DND-41 (cell line): Measurements from ENCODE around the gene VWF.

Source experiments
- ATAC-seq: fragments of 200-7000 bp; cut with Tn5 transposase; 3 replicates; pipeline ENCODE4 v1.9.1; 2021; ENCODE audit warnings: low read depth; ENCODE audit not compliant: insufficient read depth
- DNase-seq: peaks from one replicate; pipeline ENCODE4 v3.0.0-alpha.2; 2020
- H2AFZ ChIP-seq: 2 replicates; pipeline ENCODE4 v1.6.0; 2012; ENCODE audit warnings: low read depth, low read length
- H3K27ac ChIP-seq: 2 replicates; pipeline ENCODE4 v1.5.1; 2012; ENCODE audit warnings: low read length, inconsistent platforms
- H3K27me3 ChIP-seq: fragments of 200-600 bp; sonication (generic); 2 replicates; pipeline ENCODE4 v1.6.0; 2012; ENCODE audit warnings: low read length, mild to moderate bottlenecking, inconsistent platforms; ENCODE audit not compliant: insufficient read depth, poor library complexity
- H3K36me3 ChIP-seq: 2 replicates; pipeline ENCODE4 v1.5.1; 2012; ENCODE audit warnings: low read length, inconsistent platforms; ENCODE audit not compliant: insufficient read depth
- H3K4me1 ChIP-seq: 2 replicates; pipeline ENCODE4 v1.5.1; 2012; ENCODE audit warnings: mild to moderate bottlenecking, low read length; ENCODE audit not compliant: insufficient read depth
- H3K4me2 ChIP-seq: 2 replicates; pipeline ENCODE4 v1.6.0; 2012; ENCODE audit warnings: mild to moderate bottlenecking, moderate library complexity, low read length, inconsistent platforms; ENCODE audit not compliant: insufficient read depth
- H3K4me3 ChIP-seq, 2 experiments: fragments of 200-600 bp in 1 of 2; shearing (Covaris generic) in 1 of 2; 2 replicates each; pipeline ENCODE4 v1.5.1; 2012 to 2016; ENCODE audit warnings: inconsistent platforms in 2 of 2, low read length in 2 of 2, mild to moderate bottlenecking in 2 of 2, low read depth in 1 of 2, moderate library complexity in 1 of 2
- H3K79me2 ChIP-seq: 2 replicates; pipeline ENCODE4 v1.6.0; 2012; ENCODE audit warnings: low read length, inconsistent platforms; ENCODE audit not compliant: insufficient read depth
- H3K9ac ChIP-seq: 2 replicates; pipeline ENCODE4 v1.6.0; 2012; ENCODE audit warnings: low read depth, mild to moderate bottlenecking, inconsistent platforms, low read length, moderate library complexity
- H3K9me3 ChIP-seq: 2 replicates; pipeline ENCODE4 v1.5.1; 2012; ENCODE audit warnings: low read length, moderate library complexity, mild to moderate bottlenecking, inconsistent platforms; ENCODE audit not compliant: insufficient read depth, severe bottlenecking
- H4K20me1 ChIP-seq: 2 replicates; pipeline ENCODE4 v1.6.0; 2012; ENCODE audit warnings: low read length; ENCODE audit not compliant: insufficient read depth
- CTCF ChIP-seq: IDR thresholded peaks from 2 replicates; pipeline ENCODE4 v1.5.1; 2012; ENCODE audit warnings: borderline replicate concordance, low read length, moderate library complexity, mild to moderate bottlenecking; ENCODE audit not compliant: poor library complexity, severe bottlenecking; ENCODE audit errors: extremely low read depth
- EZH2 ChIP-seq: IDR thresholded peaks from 3 replicates; pipeline ENCODE4 v1.6.1; 2012; ENCODE audit warnings: borderline replicate concordance, low read depth, mild to moderate bottlenecking, moderate library complexity, low read length, inconsistent platforms; ENCODE audit not compliant: severe bottlenecking

Gene VWF

GRCh38 chr12:6158749-6159148 is 34.3 kb upstream of the VWF start:
- H4K20me1 ChIP-seq: no peaks in the 10 kb centered on the region
- H3K4me1 ChIP-seq: no peaks in the 10 kb centered on the region
- H3K4me3 ChIP-seq: no peak overlapping the region
- H3K36me3 ChIP-seq: no peaks in the 10 kb centered on the region
- no peaks in the 10 kb centered on the region for H3K79me2 ChIP-seq
- H3K9ac ChIP-seq: no peak overlapping the region
- TF ChIP-seq CTCF (no peak), EZH2 (no peak)
- DNase-seq (no peak), ATAC-seq (no peak)
- no peak overlapping the region for H3K27ac ChIP-seq
- no peaks in the 10 kb centered on the region for H3K27me3 ChIP-seq
- no peak overlapping the region for H2AFZ ChIP-seq
- no peaks in the 10 kb centered on the region for H3K9me3 ChIP-seq
- no peak overlapping the region for H3K4me2 ChIP-seq

GRCh38 chr12:6158255-6158654 is 33.8 kb upstream of the VWF start:
- ATAC-seq (no peak), DNase-seq (no peak)
- Histone ChIP-seq H3K9ac (no peak overlapping the region), H4K20me1 (no peaks in the 10 kb centered on the region), H3K79me2 (no peaks in the 10 kb centered on the region), H3K27ac (no peak overlapping the region), H2AFZ (no peak overlapping the region), H3K4me2 (no peak overlapping the region), H3K27me3 (no peaks in the 10 kb centered on the region), H3K36me3 (no peaks in the 10 kb centered on the region), H3K4me3 (no peak overlapping the region), H3K9me3 (no peaks in the 10 kb centered on the region), H3K4me1 (no peaks in the 10 kb centered on the region)
- TF ChIP-seq CTCF (no peak), EZH2 (no peak)

GRCh38 chr12:6157482-6157881 is 33.0 kb upstream of the VWF start:
- DNase-seq (no peak), ATAC-seq (no peak)
- Histone ChIP-seq H3K4me1 (no peaks in the 10 kb centered on the region), H2AFZ (no peak overlapping the region), H3K79me2 (no peaks in the 10 kb centered on the region), H3K36me3 (no peaks in the 10 kb centered on the region), H3K27ac (no peak overlapping the region), H3K27me3 (no peaks in the 10 kb centered on the region), H3K4me2 (no peak overlapping the region), H3K4me3 (no peak overlapping the region), H4K20me1 (no peaks in the 10 kb centered on the region), H3K9ac (no peak overlapping the region), H3K9me3 (no peaks in the 10 kb centered on the region)
- TF ChIP-seq CTCF (no peak), EZH2 (no peak)
